ENCODE results near the gene ANKRD23. TPM values are rescaled to one million over a fixed set of nuclear protein-coding genes. Genes with fewer than 3 reads are reported as not detected.

The ANKRD23 gene
- total RNA-seq, 4 donors from 2014 or later: 6.1 to 22.3 (median 7.2) TPM

DNA sequence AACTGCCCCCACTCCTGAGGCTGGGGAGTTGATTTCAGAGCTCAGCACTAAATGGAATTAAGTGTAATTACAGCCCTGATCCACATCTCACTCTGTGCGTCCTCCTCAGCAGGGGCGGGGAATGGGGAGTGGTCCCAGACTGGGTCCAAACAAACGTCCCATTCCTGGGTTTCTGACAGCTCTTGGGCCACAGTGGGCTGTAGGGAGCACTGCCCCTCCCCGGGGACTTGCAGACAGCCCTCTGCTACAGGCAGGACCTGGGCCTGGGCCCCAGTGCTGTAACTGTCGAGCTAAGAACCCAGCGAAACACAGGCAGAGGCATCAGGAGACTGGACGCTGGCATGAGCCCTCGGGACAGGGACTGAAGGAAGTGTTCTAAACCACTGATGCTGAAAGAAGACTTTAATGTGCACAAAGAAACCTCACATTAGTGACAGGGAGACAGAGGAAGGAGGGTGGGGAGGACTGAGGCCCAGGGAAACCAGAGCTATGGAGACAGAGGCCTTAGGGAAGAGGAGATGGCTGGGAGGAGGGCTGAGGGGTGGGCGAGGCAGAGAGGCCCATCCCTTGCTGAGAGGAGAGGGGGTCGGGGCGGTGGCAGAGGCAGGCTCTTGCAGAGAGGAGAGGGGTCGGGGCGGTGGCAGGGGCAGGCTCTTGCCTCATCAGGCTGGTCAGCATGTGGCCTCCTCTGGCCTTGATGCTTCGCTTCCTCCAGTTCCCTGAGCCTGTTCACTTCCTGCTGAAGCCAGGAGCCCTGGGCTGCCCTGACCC lies 31.9 kb upstream of the ANKRD23 start:
- TF ChIP-seq POLR2AphosphoS5 (IDR thresholded peaks at IDR 0.05) (no peak), POLR2A (IDR thresholded peaks at IDR 0.05) (no peak), EP300 (IDR thresholded peaks at IDR 0.05) (no peak)
- TF ChIP-seq, protein P1, sequence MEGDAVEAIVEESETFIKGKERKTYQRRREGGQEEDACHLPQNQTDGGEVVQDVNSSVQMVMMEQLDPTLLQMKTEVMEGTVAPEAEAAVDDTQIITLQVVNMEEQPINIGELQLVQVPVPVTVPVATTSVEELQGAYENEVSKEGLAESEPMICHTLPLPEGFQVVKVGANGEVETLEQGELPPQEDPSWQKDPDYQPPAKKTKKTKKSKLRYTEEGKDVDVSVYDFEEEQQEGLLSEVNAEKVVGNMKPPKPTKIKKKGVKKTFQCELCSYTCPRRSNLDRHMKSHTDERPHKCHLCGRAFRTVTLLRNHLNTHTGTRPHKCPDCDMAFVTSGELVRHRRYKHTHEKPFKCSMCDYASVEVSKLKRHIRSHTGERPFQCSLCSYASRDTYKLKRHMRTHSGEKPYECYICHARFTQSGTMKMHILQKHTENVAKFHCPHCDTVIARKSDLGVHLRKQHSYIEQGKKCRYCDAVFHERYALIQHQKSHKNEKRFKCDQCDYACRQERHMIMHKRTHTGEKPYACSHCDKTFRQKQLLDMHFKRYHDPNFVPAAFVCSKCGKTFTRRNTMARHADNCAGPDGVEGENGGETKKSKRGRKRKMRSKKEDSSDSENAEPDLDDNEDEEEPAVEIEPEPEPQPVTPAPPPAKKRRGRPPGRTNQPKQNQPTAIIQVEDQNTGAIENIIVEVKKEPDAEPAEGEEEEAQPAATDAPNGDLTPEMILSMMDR (IDR thresholded peaks at IDR 0.05): no peak
- peak overlapping the region; percentile 34 for H3K27ac ChIP-seq
- WGBS: 64% methylated on average over 14 of the region's 14 CpGs

DNA sequence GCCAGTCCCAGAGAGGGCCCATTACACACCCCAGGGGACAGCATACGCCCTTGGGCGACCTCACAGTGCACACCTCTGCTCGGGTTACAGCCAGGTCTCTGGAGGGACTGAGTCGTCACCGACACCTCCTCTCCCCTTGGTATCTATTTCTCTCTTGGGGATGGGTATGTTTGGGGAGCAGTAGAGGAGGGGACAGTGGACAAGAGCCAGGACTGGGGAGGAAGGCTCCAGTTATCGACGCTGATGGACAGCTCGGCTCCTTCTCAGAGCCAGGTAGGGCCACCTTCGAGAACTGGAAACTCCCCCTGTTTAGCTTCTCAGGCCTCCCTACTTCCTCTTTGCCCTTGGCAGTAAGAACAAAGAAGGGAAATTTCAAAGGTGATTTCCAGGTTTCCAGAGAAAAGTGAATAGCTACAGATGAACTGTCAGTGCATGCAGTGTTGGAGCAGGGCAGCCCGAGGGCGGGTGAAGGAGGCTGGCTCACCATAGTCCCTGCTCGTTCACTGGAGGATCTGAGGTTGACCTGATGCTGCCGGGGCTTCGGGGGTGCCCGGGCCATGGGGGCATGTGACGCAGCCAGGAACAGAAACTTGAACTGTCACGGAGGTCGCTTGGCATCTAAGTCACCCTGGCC lies 30.5 kb upstream of the ANKRD23 start:
- TF ChIP-seq, protein P1 (IDR thresholded peaks at IDR 0.05): no peak
- no peak for TF ChIP-seq EP300 (IDR thresholded peaks at IDR 0.05)
- TF ChIP-seq POLR2AphosphoS5 (IDR thresholded peaks at IDR 0.05): no peak
- no peak for TF ChIP-seq POLR2A (IDR thresholded peaks at IDR 0.05)
- Histone ChIP-seq H3K27ac (no peak overlapping the region), H3K27me3 (no peaks in the 10 kb centered on the region), H3K36me3 (no peaks in the 10 kb centered on the region), H3K4me1 (peaks cover 56% of the 10 kb centered on the region), H3K4me3 (no peak overlapping the region), H3K9me3 (no peaks in the 10 kb centered on the region)
- WGBS: 36% methylated on average over 18 of the region's 18 CpGs
- DNase-seq (ENCODE audit: low spot score in 2 of 2): no peak

More for the DNA sequence above, 31.9 kb upstream of the ANKRD23 start:
- H3K4me3 ChIP-seq: no peak overlapping the region
- peaks cover 48% of the 10 kb centered on the region for H3K4me1 ChIP-seq
- DNase-seq (ENCODE audit: low spot score in 2 of 2): no peak
- H3K9me3 ChIP-seq: no peaks in the 10 kb centered on the region
- no peaks in the 10 kb centered on the region for H3K36me3 ChIP-seq
- H3K27me3 ChIP-seq: no peaks in the 10 kb centered on the region

DNA sequence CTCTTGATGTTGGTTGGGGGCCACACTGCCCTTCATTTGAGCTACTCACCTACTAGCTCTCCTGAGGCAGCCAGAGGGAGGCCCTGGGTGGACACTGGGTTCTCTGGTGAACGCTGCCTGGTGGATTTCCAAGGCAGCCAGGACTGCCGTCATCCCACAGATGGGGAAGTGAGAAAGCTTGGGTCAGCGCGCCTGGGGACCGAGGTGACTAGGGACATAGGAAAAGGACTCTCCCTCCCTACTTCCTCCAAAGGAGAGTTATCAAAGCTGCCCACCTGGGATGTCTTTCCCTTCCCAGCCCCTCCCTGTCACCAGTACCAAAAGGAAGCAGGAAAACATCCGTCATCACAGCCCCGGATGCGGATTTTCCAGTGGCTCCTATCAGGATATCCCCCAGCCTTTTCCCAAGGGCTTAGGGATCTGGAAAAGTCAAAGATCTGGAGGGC lies 29.9 kb upstream of the ANKRD23 start:
- H3K36me3 ChIP-seq: no peaks in the 10 kb centered on the region
- DNase-seq (ENCODE audit: low spot score in 2 of 2): no peak
- no peaks in the 10 kb centered on the region for H3K27me3 ChIP-seq
- no peak overlapping the region for H3K27ac ChIP-seq
- TF ChIP-seq EP300 (IDR thresholded peaks at IDR 0.05): no peak
- no peak for TF ChIP-seq POLR2A (IDR thresholded peaks at IDR 0.05)
- TF ChIP-seq, protein P1 (IDR thresholded peaks at IDR 0.05): no peak
- no peak for TF ChIP-seq POLR2AphosphoS5 (IDR thresholded peaks at IDR 0.05)
- H3K4me3 ChIP-seq: no peak overlapping the region
- H3K4me1 ChIP-seq: peaks cover 56% of the 10 kb centered on the region
- H3K9me3 ChIP-seq: no peaks in the 10 kb centered on the region
- WGBS: 46% methylated on average over 8 of the region's 8 CpGs

DNA sequence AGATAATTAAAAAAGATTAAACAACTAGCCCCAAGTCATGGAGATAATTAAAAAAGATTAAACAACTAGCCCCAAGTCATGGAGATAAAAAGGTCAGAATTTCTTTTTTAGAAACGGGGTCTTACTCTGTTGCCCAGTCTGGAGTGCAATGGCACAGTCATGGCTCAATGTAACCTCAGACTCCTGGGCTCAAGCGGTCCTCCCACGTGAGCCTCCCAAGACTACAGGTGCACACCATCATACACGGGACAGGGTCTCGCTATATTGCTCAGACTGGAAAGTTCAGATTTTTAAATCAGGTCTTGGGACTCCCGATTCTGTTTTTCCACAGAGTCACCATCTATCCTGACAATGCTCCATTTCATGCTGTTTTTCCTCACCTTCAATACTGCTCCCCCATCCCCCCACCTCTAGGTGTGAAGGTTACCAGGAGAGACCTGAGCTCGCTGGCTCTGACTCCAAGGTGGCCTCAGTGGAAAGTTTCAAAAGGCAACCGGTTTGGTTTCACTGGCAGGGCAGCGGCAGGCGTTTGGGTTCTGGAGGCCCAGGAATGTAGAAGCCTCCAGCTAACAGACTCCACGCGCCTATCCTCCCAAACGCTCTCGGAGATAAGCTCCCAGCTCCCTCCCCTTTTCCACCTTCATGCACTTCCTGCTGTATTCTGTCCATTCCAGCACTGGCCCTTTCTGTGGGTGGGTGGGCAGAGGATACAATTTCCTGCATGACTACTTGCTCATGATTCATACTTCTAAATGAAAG lies 28.9 kb upstream of the ANKRD23 start:
- DNase-seq (ENCODE audit: low spot score in 2 of 2): no peak
- Histone ChIP-seq H3K9me3 (no peaks in the 10 kb centered on the region), H3K4me1 (peaks cover 58% of the 10 kb centered on the region), H3K27me3 (no peaks in the 10 kb centered on the region), H3K27ac (no peak overlapping the region), H3K36me3 (no peaks in the 10 kb centered on the region), H3K4me3 (no peak overlapping the region)
- TF ChIP-seq POLR2AphosphoS5 (IDR thresholded peaks at IDR 0.05) (no peak), EP300 (IDR thresholded peaks at IDR 0.05) (no peak), POLR2A (IDR thresholded peaks at IDR 0.05) (no peak)
- TF ChIP-seq, protein P1 (IDR thresholded peaks at IDR 0.05): no peak
- 70% methylated on average over 14 of the region's 14 CpGs for WGBS
